ENCODE measurements around the gene TLR7.

GRCh38 chrX:12817528-12817927 lies 49.3 kb upstream of the TLR7 start:
- TF ChIP-seq EZH2 (IDR thresholded peaks at IDR 0.05) (no peak), POLR2AphosphoS5 (IDR thresholded peaks at IDR 0.05; ENCODE audit: borderline replicate concordance, low read depth, low read length) (no peak), FOXP2 (optimal IDR thresholded peaks at IDR 0.05; ENCODE audit: control extremely low read depth, extremely low read length, insufficient read depth) (no peak)
